Esophagus muscularis mucosa (tissue), 4 donors: ENCODE results near the gene TP53I13.

Experiments used
- CTCF ChIP-seq, 3 experiments: fragments of 200-600 bp in 2 of 3; fragments of 450-650 bp in 1 of 3; sonication (generic) in 2 of 3; IDR thresholded peaks; one replicate each; pipeline ENCODE4 v1.5.1; 2017 to 2019; ENCODE audit warnings: antibody characterized with exemption in 3 of 3, mild to moderate bottlenecking in 2 of 3, moderate library complexity in 1 of 3
- EP300 ChIP-seq: sonication (generic); formaldehyde crosslinking; IDR thresholded peaks from one replicate; pipeline ENCODE4 v1.6.1; 2017; ENCODE audit warnings: antibody characterized with exemption
- POLR2AphosphoS5 ChIP-seq, 2 donors: sonication (generic); formaldehyde crosslinking; IDR thresholded peaks; one replicate each; pipeline ENCODE4 v1.6.1; 2017; ENCODE audit warnings: antibody characterized with exemption in 2 of 2

- peak; percentile 36 to 56 (median 40) for TF ChIP-seq CTCF (IDR thresholded peaks at IDR 0.05)
- no peak for TF ChIP-seq EP300
- peak; percentile 38 to 39 for TF ChIP-seq POLR2AphosphoS5 (IDR thresholded peaks at IDR 0.05)
These were observed 48.6 kb downstream of the TP53I13 start for GRCh38 chr17:29617125-29617480.
